HG02798 (cell line): ENCODE data around the gene B2M.

ENCODE experiments used
- ATAC-seq: cut with Tn5 transposase; IDR thresholded peaks from one replicate; pipeline ENCODE4 v1.9.1; 2021; ENCODE audit warnings: mild to moderate bottlenecking; ENCODE audit not compliant: unreplicated experiment, poor library complexity

Gene B2M

GRCh38 chr15:44765036-44765435, 53.7 kb downstream of the B2M start:
- ATAC-seq = no peak
